MCF 10A (cell line): ENCODE results near the gene DFFA. TPM values are rescaled to one million over a fixed set of nuclear protein-coding genes. Genes with fewer than 3 reads are reported as not detected.

Experiments used
- BruUV-seq: library from RNA; stranded (reverse); fragments of 400-500 nt; replicated peaks from 2 replicates; lab custom pipeline; 2021; lab: Mats Ljungman, UMichigan
- CTCF ChIA-PET: fragments of 300-600 bp; sonication (Branson Sonifier 250); formaldehyde crosslinking; extraction: SDS; loops from one replicate; lab custom pipeline; 2021; ENCODE audit warnings: antibody characterized with exemption, inconsistent platforms; lab: Yijun Ruan, JAX
- POLR2A ChIA-PET: fragments of 300-600, 350-650 bp; sonication (Branson Sonifier 250); formaldehyde crosslinking; extraction: SDS; loops from one replicate; lab custom pipeline; 2020; ENCODE audit warnings: antibody characterized with exemption, inconsistent platforms; lab: Yijun Ruan, JAX
- DNase-seq: peaks from one replicate; pipeline ENCODE4 v3.0.0-alpha.2; 2018; ENCODE audit not compliant: unreplicated experiment
- H3K27ac Mint-ChIP-seq: one replicate; pipeline ENCODE4 v1.8.0; 2022; ENCODE audit warnings: mild to moderate bottlenecking, low read depth, mixed read lengths; ENCODE audit not compliant: unreplicated experiment
- H3K27me3 Mint-ChIP-seq: one replicate; pipeline ENCODE4 v1.8.0; 2022; ENCODE audit warnings: mixed read lengths; ENCODE audit not compliant: insufficient read depth, unreplicated experiment
- H3K36me3 Mint-ChIP-seq: one replicate; pipeline ENCODE4 v1.8.0; 2022; ENCODE audit warnings: mild to moderate bottlenecking, moderate library complexity, mixed read lengths; ENCODE audit not compliant: insufficient read depth, unreplicated experiment
- H3K4me1 Mint-ChIP-seq: one replicate; pipeline ENCODE4 v1.8.0; 2022; ENCODE audit warnings: mixed read lengths; ENCODE audit not compliant: insufficient read depth, unreplicated experiment
- H3K4me3 Mint-ChIP-seq: one replicate; pipeline ENCODE4 v1.8.0; 2022; ENCODE audit warnings: mild to moderate bottlenecking, moderate library complexity, mixed read lengths; ENCODE audit not compliant: unreplicated experiment
- H3K9me3 Mint-ChIP-seq: one replicate; pipeline ENCODE4 v1.8.0; 2022; ENCODE audit warnings: mixed read lengths; ENCODE audit not compliant: unreplicated experiment
- intact Hi-C: fragments of 100-400 bp; cut with micrococcal nuclease; formaldehyde crosslinking; loops from 2 replicates; pipeline ENCODE4 v1.14.1; 2022
- total RNA-seq: library from RNA; stranded (reverse); gene quantifications from 2 replicates; pipeline ENCODE4 v1.2.3, GENCODE V29; 2022
- TF ChIP-seq, protein P1 (sequence below): fragments of 200-600 bp; IDR thresholded peaks from one replicate; pipeline ENCODE4 v1.8.0; 2022; ENCODE audit warnings: antibody characterized with exemption, mild to moderate bottlenecking; ENCODE audit not compliant: unreplicated experiment

Gene DFFA
- total RNA-seq, 1 experiment from 2014 or later, result 51.3 TPM

- DNase-seq, result no peak
- Mint-ChIP-seq H3K27me3 (no peaks in the 10 kb centered on the region), H3K4me1 (peaks cover 11% of the 10 kb centered on the region), H3K36me3 (peaks cover 4% of the 10 kb centered on the region), H3K4me3 (no peak overlapping the region), H3K9me3 (no peaks in the 10 kb centered on the region), H3K27ac (no peak overlapping the region)
- CTCF ChIA-PET, result interaction anchor here (1.0 to 1.2 kb wide), 3 partner anchors 10 to 25 kb away, joined by 6 to 7 read pairs (median 7); no protein-coding TSS in a partner anchor
- POLR2A ChIA-PET, result interaction anchor here (1.1 kb wide), 1 partner anchor 492 kb away, joined by 3 read pairs; the partner anchor contains the start of gene TARDBP
- no TSS peak for BruUV-seq
- TF ChIP-seq, protein P1, sequence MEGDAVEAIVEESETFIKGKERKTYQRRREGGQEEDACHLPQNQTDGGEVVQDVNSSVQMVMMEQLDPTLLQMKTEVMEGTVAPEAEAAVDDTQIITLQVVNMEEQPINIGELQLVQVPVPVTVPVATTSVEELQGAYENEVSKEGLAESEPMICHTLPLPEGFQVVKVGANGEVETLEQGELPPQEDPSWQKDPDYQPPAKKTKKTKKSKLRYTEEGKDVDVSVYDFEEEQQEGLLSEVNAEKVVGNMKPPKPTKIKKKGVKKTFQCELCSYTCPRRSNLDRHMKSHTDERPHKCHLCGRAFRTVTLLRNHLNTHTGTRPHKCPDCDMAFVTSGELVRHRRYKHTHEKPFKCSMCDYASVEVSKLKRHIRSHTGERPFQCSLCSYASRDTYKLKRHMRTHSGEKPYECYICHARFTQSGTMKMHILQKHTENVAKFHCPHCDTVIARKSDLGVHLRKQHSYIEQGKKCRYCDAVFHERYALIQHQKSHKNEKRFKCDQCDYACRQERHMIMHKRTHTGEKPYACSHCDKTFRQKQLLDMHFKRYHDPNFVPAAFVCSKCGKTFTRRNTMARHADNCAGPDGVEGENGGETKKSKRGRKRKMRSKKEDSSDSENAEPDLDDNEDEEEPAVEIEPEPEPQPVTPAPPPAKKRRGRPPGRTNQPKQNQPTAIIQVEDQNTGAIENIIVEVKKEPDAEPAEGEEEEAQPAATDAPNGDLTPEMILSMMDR, result no peak
- intact Hi-C loops, result no loop called here
Observed at GRCh38 chr1:10520497-10520896, 48.2 kb upstream of the DFFA start.

DNA sequence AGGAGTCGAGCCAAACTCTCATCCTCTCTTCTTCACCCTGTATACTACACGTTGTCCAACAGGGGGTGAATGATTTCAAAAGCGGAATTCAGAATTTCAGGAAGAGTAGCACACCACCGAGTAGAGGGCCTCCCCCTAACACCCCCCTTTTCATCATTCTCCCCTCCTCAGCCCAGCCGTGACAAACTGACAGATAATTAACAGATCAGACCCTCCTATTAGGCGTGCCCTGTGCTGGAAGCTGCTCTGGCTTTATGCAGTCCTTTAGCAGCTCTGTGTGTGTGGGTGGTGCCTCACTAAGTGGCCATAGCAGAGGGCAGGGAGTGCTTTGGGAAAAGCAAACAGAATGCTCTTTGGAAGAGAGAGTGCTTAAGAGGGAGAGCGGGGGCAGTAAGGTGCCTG is 46.7 kb upstream of the DFFA start:
- TF ChIP-seq, protein P1, result no peak
- intact Hi-C loops, result no loop called here
- ChIA-PET POLR2A (no interaction called here), CTCF (interaction anchor here (1.0 kb wide), 1 partner anchor 11 kb away, joined by 5 read pairs; no protein-coding TSS in a partner anchor)
- Mint-ChIP-seq H3K27ac (no peak overlapping the region), H3K9me3 (no peaks in the 10 kb centered on the region), H3K27me3 (no peaks in the 10 kb centered on the region), H3K4me1 (peaks cover 20% of the 10 kb centered on the region), H3K36me3 (peaks cover 4% of the 10 kb centered on the region), H3K4me3 (no peak overlapping the region)
- BruUV-seq, result no TSS peak
- DNase-seq, result no peak

DNA sequence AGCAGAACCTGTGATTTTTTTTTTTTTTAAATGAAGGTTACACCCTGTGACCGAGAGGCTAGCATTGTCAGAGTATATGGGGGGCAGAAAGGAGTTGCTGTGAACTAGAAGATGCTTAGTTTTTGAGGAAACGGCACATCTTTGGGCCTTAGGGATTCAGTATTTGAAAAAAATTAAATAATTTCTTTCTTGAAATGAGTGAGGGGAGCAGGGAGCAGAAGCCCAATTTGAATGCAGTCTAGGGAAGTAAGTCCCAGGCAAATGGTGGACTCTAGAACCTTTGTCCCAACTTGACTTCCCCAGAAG is 45.3 kb upstream of the DFFA start:
- DNase-seq, result no peak
- Mint-ChIP-seq H3K36me3 (peaks cover 4% of the 10 kb centered on the region), H3K27ac (no peak overlapping the region), H3K27me3 (no peaks in the 10 kb centered on the region), H3K4me3 (no peak overlapping the region), H3K9me3 (no peaks in the 10 kb centered on the region), H3K4me1 (peaks cover 20% of the 10 kb centered on the region)
- CTCF ChIA-PET, result interaction anchor here (0.7 kb wide), 2 partner anchors 41 to 329 kb away, joined by 4 read pairs; no protein-coding TSS in a partner anchor
- intact Hi-C loops, result no loop called here
- no TSS peak for BruUV-seq
- TF ChIP-seq, protein P1, result no peak
- POLR2A ChIA-PET, result no interaction called here

GRCh38 chr1:10516925-10517676 is 44.8 kb upstream of the DFFA start:
- Mint-ChIP-seq H3K27me3 (no peaks in the 10 kb centered on the region), H3K4me3 (no peak overlapping the region), H3K4me1 (peaks cover 20% of the 10 kb centered on the region), H3K9me3 (no peaks in the 10 kb centered on the region), H3K36me3 (peaks cover 4% of the 10 kb centered on the region), H3K27ac (no peak overlapping the region)
- no peak for DNase-seq
- ChIA-PET POLR2A (interaction anchor here (0.9 kb wide), 1 partner anchor 32 kb away, joined by 3 read pairs; no protein-coding TSS in a partner anchor), CTCF (interaction anchor here (0.7 to 0.8 kb wide), 2 partner anchors 42 to 344 kb away, joined by 3 to 4 read pairs; no protein-coding TSS in a partner anchor)
- BruUV-seq, result no TSS peak
- intact Hi-C loops, result no loop called here
- TF ChIP-seq, protein P1, result no peak
